T-helper 1 cell treated with Interleukin-12 subunit alpha and Interleukin-12 subunit beta and Interleukin-4 antibody, amounts not matched to agents 30 ng/mL and 1 ng/mL, for 36 hours (primary cell): ENCODE results near the gene SOX11. TPM values are rescaled to one million over a fixed set of nuclear protein-coding genes. Genes with fewer than 3 reads are reported as not detected.

Source experiments
- intact Hi-C: fragments of 100-400 bp; cut with micrococcal nuclease; formaldehyde crosslinking; loops from one replicate; pipeline ENCODE4 v1.15.1; 2024
- total RNA-seq: library from RNA; stranded (reverse); gene quantifications from 2 replicates; pipeline ENCODE4 v1.2.3, GENCODE V29; 2022

The SOX11 gene
- total RNA-seq, 1 donor from 2014 or later = not detected

DNA sequence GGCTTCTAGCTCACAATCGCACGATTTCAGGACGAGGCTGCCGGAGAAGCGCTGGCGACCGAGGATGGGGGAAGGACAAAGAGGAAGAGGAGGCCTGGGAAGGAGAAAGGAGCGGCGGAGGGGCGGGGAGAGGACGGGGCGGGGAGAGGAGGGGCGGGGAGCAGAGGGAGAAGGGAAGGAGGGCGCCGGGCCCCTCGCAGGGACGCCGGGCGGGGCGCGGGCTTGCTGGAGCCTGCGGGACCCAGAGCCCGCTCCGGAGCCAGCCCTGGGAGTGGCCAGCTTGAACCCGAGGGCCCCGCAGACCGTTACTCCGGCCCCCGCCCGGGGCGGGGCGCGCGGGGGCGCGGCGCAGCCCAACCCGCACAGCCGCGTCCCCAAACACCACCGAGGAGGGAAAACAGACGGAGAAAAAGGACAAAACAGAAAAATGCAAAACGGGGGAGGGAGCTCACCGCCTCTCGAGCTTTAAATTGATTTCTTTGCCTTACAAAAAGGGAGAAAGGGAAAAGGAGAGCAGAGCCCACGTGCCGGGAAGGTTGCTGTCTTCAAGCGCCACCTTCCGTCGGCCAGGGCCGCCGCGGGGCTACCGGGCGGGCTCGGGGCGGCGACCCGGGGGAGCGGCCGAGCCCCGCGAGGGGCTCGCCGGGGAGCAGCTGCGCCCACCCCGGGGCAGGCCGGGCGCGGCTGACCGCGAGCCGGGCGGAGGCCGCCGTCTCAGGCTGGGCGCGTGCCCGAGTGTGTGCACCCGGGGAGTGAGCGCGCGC lies 781 bp upstream of the SOX11 start:
- intact Hi-C loops = no loop called here

GRCh38 chr2:5692561-5693286 lies 540 bp downstream of the SOX11 start:
- intact Hi-C loops = no loop called here

GRCh38 chr2:5693287-5694201 lies 1.4 kb downstream of the SOX11 start:
- intact Hi-C loops = no loop called here

GRCh38 chr2:5694306-5694705 lies 2.1 kb downstream of the SOX11 start:
- intact Hi-C loops = no loop called here

DNA sequence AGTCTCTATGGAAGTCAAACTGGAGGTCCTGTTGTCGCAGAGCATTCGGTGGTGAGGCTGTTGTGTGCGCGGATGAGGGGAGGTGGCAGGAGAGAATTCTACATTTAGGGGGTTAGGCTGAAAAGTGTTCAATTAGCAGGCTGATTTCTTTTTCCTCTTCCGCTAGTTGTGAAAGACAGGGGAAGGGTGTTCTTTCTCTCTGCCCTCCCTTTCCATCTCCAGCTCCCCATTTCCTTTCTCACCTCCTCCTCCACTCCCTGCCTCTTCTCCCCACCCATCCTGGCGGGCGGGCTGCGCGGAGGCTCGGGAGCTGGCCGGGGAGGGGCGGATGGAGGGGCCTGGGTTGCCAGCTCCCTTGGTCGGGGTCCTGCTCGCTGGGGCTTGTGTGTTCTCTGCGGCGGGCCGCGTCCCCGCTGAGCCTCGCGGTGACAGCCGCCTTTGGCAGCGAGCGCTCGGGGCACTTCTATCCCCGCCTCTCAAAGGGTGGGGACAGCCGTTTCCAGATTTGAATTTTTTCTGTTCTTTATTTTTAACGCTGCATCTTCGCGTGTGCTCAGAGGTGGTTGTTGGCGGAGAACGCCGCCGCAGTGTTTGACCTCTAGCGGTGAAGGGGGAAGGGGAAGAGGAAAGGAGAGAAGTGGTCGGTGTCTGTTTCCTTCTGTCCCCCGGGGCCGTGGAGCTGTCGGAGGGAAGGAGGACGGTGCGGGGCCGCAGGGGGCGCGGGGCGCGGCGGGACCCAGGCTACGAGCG lies 3.6 kb downstream of the SOX11 start:
- intact Hi-C loops = no loop called here

- intact Hi-C loops = no loop called here
Measured at GRCh38 chr2:5696404-5696944, 4.3 kb downstream of the SOX11 start.

- intact Hi-C loops = no loop called here
Measured at GRCh38 chr2:5696945-5697521, 4.8 kb downstream of the SOX11 start.

DNA sequence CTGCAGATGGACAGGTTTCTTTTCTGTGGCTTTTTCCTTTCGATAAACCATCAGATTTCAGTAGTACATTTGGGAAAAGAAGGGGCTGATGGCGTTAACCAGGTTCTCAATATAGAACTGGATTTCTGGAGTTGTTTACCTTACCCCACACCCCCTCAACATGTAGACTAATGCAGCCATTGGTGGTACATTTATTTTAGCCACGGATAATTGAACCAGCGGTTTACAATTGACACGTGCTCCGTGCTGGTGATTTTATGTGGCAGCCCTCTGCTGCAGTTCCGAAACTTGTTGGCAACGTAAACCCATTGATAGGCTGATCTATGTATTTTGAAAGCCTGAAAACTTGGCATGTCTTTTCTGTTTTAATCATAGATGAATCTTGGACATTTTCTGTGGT lies 5.4 kb downstream of the SOX11 start:
- intact Hi-C loops = no loop called here

GRCh38 chr2:5698134-5698533 lies 6.0 kb downstream of the SOX11 start:
- intact Hi-C loops = no loop called here

GRCh38 chr2:5699963-5700362 lies 7.8 kb downstream of the SOX11 start:
- intact Hi-C loops = no loop called here

GRCh38 chr2:5700551-5700950 lies 8.4 kb downstream of the SOX11 start:
- intact Hi-C loops = no loop called here

GRCh38 chr2:5701266-5701665 lies 9.1 kb downstream of the SOX11 start:
- intact Hi-C loops = no loop called here

DNA sequence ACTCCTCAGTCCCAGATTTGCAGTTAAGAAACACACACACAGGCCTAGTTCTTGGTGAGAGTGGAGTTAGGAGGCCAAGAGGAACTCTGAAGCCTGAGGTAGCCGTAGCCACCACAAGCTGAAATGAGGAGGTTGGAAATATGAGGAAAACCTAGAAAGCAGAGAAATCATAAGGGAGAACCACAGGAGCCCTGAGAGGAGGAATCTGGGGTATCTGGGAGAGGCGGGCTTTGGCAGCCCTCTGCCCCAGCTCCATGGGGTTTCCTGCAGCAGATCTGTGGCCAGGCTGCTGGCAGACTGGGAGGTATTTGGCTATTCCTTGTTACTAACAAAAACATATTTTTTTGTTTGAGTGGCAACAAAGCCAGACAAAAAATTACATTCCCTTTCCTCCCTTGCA lies 11.0 kb downstream of the SOX11 start:
- intact Hi-C loops = no loop called here

GRCh38 chr2:5705490-5705889 lies 13.3 kb downstream of the SOX11 start:
- intact Hi-C loops = no loop called here

GRCh38 chr2:5706717-5707455 lies 14.7 kb downstream of the SOX11 start:
- intact Hi-C loops = no loop called here

DNA sequence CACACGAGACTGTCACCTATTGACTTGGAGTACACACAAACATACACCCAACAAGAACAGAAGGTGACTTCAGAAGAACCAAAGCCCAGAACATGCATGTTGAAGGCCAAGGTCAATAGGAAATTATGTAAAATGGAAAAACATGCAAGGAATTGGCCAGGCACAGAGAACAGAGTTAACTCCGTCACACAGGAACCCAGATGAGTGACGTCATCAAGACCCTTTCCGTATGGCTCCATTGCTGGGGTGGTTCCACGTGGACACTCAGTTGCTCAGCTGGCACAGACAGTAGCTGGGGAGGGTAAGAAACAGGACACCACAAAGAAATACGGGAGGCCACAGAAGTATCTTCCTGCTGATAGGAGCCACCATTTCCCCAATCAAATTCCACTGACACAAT lies 18.4 kb downstream of the SOX11 start:
- intact Hi-C loops = no loop called here

DNA sequence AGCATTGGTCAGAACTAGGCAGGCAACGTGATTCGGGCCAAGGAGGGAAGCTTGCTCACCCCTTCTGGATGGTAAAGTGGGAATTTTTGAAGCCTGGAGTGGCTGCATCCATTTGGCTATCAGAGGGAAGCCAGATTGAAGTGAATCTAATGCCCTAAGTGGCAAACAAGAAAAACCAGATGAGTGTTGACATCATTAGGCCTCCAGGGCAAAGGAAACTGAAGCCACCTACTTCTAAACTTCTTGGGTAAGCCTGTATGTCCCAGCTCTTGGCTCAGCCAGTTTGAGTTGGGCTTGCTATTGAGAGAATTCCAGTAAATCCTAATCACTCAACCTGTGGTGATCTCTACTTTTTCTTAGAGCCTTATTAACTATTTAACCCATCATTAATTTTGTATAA lies 20.9 kb downstream of the SOX11 start:
- intact Hi-C loops = no loop called here

DNA sequence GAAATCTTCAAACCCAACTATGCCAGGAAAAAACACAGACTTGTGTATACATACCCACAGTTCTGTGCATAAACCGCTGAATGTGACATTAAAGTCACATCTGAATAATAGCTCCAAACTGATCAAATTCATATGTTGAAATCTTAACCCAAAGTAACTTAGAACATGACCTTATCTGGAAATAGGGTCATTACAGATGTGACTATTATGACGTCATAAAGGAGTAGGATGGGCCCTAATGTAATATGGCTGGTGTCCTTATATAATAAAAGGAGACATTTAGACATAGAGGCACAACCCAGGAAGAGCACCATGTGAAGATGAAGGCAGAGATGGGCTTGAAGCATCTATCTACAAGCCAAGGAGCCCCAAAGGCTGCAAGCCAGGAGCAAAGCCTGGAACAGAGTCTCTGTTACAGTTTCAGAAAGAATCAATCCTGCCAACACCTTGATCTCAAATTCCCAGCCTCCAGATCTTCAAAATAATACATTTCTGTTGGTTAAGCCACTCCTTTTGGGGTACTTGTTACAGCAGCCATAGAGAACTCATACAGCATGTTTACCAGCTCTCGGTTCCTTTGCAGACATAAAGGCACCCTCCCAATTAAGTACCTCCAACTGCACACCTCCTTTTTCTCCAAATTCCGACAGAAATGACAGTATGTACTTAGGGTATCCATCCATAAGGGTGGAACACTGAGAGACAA lies 27.6 kb downstream of the SOX11 start:
- intact Hi-C loops = no loop called here

GRCh38 chr2:5720426-5720825 lies 28.2 kb downstream of the SOX11 start:
- intact Hi-C loops = no loop called here
